ENCODE data around the gene OTOGL. TPM values are rescaled to one million over a fixed set of nuclear protein-coding genes. Genes with fewer than 3 reads are reported as not detected.

The OTOGL gene
- polyA plus RNA-seq, 2 of the 4 experiments (the other 2 are of a cell fraction), result 0.04 TPM; not detected in 1

DNA sequence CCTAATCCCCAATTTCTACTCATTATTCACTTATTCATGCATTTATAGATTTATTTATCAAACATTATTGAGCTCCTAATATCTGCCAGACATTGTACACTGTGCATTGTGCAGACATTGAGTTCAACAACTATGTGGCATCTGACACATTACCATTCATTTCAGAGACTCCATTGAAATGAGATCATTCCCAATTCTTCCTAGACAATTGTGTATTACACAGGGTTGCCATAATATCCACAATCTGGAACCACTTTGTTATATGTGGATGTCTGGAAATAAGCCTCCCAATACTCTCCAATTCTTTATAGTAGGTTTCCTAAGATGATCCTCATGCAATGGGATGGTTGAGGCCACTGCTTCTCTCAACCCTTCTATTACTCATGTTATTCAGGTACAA is 165.0 kb downstream of the OTOGL start:
- FAIRE-seq, result no peak
- TF ChIP-seq RNF2 (IDR thresholded peaks at IDR 0.05; ENCODE audit: borderline replicate concordance, low read depth) (no peak), HEYL (CRISPR knock-in tag; IDR thresholded peaks at IDR 0.05) (no peak), EP300 (IDR thresholded peaks at IDR 0.05) (no peak), ZC3H11A (IDR thresholded peaks at IDR 0.05) (no peak), SMC3 (IDR thresholded peaks at IDR 0.05) (no peak), HOXB5 (CRISPR knock-in tag; IDR thresholded peaks at IDR 0.05) (no peak), TP53 (CRISPR knock-in tag; IDR thresholded peaks at IDR 0.05) (no peak), RCOR1 (IDR thresholded peaks at IDR 0.05; ENCODE audit: low read depth, low read length) (no peak), JUNB (IDR thresholded peaks at IDR 0.05) (no peak), TFCP2L1 (CRISPR knock-in tag; IDR thresholded peaks at IDR 0.05) (no peak), PHF8 (IDR thresholded peaks at IDR 0.05; ENCODE audit: borderline replicate concordance, low read depth) (no peak), NPAS2 (CRISPR knock-in tag; IDR thresholded peaks at IDR 0.05; ENCODE audit: borderline replicate concordance) (no peak), FOXS1 (CRISPR knock-in tag; IDR thresholded peaks at IDR 0.05) (no peak)
- TF ChIP-seq, protein P1, sequence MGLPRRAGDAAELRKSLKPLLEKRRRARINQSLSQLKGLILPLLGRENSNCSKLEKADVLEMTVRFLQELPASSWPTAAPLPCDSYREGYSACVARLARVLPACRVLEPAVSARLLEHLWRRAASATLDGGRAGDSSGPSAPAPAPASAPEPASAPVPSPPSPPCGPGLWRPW (IDR thresholded peaks at IDR 0.05), result no peak
- TF ChIP-seq, protein P2, sequence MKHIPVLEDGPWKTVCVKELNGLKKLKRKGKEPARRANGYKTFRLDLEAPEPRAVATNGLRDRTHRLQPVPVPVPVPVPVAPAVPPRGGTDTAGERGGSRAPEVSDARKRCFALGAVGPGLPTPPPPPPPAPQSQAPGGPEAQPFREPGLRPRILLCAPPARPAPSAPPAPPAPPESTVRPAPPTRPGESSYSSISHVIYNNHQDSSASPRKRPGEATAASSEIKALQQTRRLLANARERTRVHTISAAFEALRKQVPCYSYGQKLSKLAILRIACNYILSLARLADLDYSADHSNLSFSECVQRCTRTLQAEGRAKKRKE (CRISPR knock-in tag; IDR thresholded peaks at IDR 0.05; ENCODE audit: low read depth), result no peak
- TF ChIP-seq, protein P3, sequence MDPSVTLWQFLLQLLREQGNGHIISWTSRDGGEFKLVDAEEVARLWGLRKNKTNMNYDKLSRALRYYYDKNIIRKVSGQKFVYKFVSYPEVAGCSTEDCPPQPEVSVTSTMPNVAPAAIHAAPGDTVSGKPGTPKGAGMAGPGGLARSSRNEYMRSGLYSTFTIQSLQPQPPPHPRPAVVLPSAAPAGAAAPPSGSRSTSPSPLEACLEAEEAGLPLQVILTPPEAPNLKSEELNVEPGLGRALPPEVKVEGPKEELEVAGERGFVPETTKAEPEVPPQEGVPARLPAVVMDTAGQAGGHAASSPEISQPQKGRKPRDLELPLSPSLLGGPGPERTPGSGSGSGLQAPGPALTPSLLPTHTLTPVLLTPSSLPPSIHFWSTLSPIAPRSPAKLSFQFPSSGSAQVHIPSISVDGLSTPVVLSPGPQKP (IDR thresholded peaks at IDR 0.05; ENCODE audit: low read depth, low read length), result no peak
- TF ChIP-seq, protein P4, sequence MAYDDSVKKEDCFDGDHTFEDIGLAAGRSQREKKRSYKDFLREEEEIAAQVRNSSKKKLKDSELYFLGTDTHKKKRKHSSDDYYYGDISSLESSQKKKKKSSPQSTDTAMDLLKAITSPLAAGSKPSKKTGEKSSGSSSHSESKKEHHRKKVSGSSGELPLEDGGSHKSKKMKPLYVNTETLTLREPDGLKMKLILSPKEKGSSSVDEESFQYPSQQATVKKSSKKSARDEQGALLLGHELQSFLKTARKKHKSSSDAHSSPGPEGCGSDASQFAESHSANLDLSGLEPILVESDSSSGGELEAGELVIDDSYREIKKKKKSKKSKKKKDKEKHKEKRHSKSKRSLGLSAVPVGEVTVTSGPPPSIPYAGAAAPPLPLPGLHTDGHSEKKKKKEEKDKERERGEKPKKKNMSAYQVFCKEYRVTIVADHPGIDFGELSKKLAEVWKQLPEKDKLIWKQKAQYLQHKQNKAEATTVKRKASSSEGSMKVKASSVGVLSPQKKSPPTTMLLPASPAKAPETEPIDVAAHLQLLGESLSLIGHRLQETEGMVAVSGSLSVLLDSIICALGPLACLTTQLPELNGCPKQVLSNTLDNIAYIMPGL (CRISPR knock-in tag; IDR thresholded peaks at IDR 0.05; ENCODE audit: borderline replicate concordance), result no peak
- no peaks in the 10 kb centered on the region for H3K9me3 ChIP-seq
- H3K4me1 ChIP-seq, result peaks cover 11% of the 10 kb centered on the region
- H3K27ac ChIP-seq, result no peak overlapping the region
- no peak for ATAC-seq
- H3K4me2 ChIP-seq, result no peak overlapping the region
- ChIA-PET CTCF (no interaction called here), POLR2A (no interaction called here)
- no peak for DNase-seq (ENCODE audit: low read depth in 1 of 2, low spot score in 1 of 2)
- no peak overlapping the region for H3K4me3 ChIP-seq

DNA sequence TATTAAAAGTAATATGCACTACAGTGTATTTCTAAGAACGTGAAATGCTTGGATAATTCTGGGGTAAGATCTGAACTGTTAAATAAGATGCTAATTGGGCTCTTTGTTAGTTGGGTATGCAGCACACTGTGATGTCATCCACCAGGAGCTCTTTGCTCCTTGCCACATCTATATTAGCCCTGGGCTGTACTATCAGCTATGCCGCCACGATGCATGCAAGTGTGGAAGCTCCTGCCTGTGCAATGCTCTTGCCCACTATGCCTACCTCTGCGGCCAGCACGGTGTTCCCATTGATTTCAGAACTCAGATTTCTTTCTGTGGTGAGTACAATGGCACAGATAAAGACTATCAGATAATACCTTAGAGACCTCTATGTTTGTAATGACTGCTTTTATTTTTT is 165.6 kb downstream of the OTOGL start:
- Histone ChIP-seq H3K27ac (no peak overlapping the region), H3K4me1 (peaks cover 15% of the 10 kb centered on the region), H3K4me3 (no peak overlapping the region), H3K4me2 (no peak overlapping the region), H3K9me3 (no peaks in the 10 kb centered on the region)
- 67% methylated on average over 5 of the region's 5 CpGs for WGBS (ENCODE audit: missing lambda C conversion rate)
- no peak for ATAC-seq
- ChIA-PET POLR2A (no interaction called here), CTCF (no interaction called here)
- TF ChIP-seq, protein P3 (IDR thresholded peaks at IDR 0.05; ENCODE audit: low read depth, low read length), result no peak
- TF ChIP-seq CEBPB (IDR thresholded peaks at IDR 0.05) (no peak), CHD4 (IDR thresholded peaks at IDR 0.05; ENCODE audit: borderline replicate concordance) (no peak), ZSCAN20 (CRISPR knock-in tag; IDR thresholded peaks at IDR 0.05) (no peak), HDAC2 (IDR thresholded peaks at IDR 0.05) (no peak), EHF (CRISPR knock-in tag; IDR thresholded peaks at IDR 0.05) (no peak), NPAS2 (CRISPR knock-in tag; IDR thresholded peaks at IDR 0.05; ENCODE audit: borderline replicate concordance) (no peak)
- TF ChIP-seq, protein P5, sequence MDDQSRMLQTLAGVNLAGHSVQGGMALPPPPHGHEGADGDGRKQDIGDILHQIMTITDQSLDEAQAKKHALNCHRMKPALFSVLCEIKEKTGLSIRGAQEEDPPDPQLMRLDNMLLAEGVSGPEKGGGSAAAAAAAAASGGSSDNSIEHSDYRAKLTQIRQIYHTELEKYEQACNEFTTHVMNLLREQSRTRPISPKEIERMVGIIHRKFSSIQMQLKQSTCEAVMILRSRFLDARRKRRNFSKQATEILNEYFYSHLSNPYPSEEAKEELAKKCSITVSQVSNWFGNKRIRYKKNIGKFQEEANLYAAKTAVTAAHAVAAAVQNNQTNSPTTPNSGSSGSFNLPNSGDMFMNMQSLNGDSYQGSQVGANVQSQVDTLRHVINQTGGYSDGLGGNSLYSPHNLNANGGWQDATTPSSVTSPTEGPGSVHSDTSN (IDR thresholded peaks at IDR 0.05), result no peak
- TF ChIP-seq, protein P4 (CRISPR knock-in tag; IDR thresholded peaks at IDR 0.05; ENCODE audit: borderline replicate concordance), result no peak
- TF ChIP-seq, protein P6, sequence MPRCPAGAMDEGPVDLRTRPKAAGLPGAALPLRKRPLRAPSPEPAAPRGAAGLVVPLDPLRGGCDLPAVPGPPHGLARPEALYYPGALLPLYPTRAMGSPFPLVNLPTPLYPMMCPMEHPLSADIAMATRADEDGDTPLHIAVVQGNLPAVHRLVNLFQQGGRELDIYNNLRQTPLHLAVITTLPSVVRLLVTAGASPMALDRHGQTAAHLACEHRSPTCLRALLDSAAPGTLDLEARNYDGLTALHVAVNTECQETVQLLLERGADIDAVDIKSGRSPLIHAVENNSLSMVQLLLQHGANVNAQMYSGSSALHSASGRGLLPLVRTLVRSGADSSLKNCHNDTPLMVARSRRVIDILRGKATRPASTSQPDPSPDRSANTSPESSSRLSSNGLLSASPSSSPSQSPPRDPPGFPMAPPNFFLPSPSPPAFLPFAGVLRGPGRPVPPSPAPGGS (IDR thresholded peaks at IDR 0.05), result no peak
- DNase-seq (ENCODE audit: low read depth in 1 of 2, low spot score in 1 of 2), result no peak
- FAIRE-seq, result no peak
